Hypothalamus (tissue), 51 donors: ENCODE results near the gene POTEJ.
"Not testable (repeated sequence)": the region's sequence is repeated elsewhere in the genome, so short reads cannot be mapped to it uniquely, and the experiment has no call there.

ENCODE experiments used
- DNase-seq, 51 donors: peaks; one replicate each; lab custom pipeline; 2025; lab: John Stamatoyannopoulos, UW

The POTEJ gene

GRCh38 chr2:130611140-130611539 is at the start of gene POTEJ:
POTEJ (plus strand) TSS chr2:130611440; CDS start chr2:130611533, 93 bp downstream.
- DNase-seq: not testable (repeated sequence)

GRCh38 chr2:130566165-130566564 is 45.1 kb upstream of the POTEJ start:
- not testable (repeated sequence) for DNase-seq

GRCh38 chr2:130571929-130572328 is 39.3 kb upstream of the POTEJ start:
- not testable (repeated sequence) for DNase-seq

DNA sequence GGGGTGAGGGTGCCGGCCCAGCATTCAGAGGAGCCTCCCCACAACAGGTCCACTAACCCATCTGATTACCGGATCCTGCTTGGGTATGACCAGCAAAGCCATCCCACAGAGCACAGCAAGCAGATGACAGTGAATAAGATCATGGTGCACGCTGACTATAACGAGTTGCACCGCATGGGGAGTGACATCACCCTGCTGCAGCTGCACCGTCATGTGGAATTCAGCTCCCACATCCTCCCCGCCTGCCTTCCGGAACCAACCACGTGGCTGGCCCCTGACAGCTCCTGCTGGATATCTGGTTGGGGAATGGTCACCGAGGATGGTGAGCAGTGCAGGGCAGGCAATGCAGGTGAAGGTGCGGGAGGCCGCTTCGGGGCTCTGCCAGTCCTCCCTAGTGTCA is 37.0 kb upstream of the POTEJ start:
- not testable (repeated sequence) for DNase-seq

- not testable (repeated sequence) for DNase-seq
These were observed 34.9 kb upstream of the POTEJ start for GRCh38 chr2:130576209-130576784.

- not testable (repeated sequence) for DNase-seq
These were observed 33.7 kb upstream of the POTEJ start for GRCh38 chr2:130577559-130577958.

GRCh38 chr2:130579121-130579520 is 32.1 kb upstream of the POTEJ start:
- DNase-seq: not testable (repeated sequence)

GRCh38 chr2:130581491-130581890 is 29.7 kb upstream of the POTEJ start:
- not testable (repeated sequence) for DNase-seq

- DNase-seq: not testable (repeated sequence)
These were observed 28.3 kb upstream of the POTEJ start for GRCh38 chr2:130582970-130583369.

- DNase-seq: not testable (repeated sequence)
These were observed 27.7 kb upstream of the POTEJ start for GRCh38 chr2:130583582-130583981.

DNA sequence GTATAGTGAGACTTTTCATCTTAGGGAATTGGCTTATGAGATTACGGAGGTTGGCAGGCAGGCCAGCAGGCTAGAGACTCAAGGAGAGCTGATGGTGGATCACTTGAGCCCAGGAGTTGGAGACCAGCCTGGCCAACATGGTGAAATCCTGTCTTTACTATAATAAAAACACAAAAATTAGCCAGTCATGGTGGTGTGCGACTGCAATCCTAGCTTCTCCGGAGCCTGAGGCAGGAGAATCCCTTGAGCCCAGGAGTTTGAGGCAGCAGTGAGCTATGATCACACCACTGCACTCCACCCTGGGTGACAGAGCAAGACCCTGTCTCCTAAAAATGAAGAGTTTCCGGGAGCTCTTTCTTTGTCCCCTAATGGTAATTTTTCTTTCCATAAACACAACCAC is 26.5 kb upstream of the POTEJ start:
- not testable (repeated sequence) for DNase-seq

- DNase-seq: not testable (repeated sequence)
These were observed 22.4 kb upstream of the POTEJ start for GRCh38 chr2:130588688-130589458.

GRCh38 chr2:130590170-130590841 is 20.9 kb upstream of the POTEJ start:
- DNase-seq: not testable (repeated sequence)

DNA sequence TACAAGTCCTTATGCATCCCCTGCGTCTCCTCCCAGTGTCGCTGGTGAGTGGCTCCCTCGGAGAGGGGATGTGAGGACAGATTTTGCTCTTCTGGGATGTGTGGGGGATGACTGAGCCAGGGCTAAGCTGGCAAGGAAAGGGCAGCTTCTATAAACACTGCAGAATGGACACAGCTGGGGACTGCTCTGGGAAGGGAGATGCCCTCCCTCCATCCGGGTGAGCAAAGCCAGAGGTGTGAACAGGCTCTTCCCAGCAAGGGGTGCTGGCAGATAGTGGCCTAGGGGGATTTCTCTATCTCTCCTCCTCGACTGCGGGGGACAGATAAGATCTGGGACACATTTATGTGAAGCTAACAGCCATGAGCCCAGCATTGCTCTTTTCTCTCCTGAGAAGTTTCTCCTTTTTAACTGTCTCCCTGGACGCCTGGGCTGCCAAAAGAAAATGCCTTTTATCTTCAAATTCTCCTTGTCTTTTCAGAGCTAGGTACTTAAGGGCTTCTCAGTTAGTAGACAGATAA is 20.3 kb upstream of the POTEJ start:
- not testable (repeated sequence) for DNase-seq

DNA sequence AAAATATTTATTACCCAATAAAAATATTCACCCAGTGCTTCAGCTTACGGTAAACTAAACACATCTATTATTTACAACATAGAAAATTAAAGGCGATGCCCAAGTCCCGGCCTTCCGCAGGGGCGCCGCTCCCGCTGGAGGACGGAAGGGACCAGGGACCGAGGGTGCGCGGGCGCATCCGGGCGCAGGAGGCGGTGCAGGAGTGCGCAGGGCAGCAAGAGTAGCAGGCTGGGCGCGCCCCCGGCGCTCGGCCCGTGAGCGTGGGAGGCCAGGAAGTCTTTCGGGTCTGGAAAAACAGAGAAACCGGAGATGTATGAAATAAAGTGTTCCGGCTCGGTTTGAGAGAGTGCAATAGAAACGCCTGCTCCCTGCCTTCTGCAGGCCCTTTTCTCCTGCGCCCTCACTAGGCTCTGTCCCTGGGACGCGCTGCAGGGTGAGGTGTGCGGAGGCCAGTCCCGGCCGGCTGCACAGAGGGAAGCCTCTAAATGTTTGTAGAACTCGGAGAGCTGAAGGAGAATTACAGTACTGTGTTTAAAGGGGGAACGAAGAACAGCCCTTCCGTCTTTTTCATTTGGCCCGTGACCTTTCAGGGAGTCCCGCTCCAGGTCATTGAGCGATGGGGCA is 18.3 kb upstream of the POTEJ start:
- not testable (repeated sequence) for DNase-seq

DNA sequence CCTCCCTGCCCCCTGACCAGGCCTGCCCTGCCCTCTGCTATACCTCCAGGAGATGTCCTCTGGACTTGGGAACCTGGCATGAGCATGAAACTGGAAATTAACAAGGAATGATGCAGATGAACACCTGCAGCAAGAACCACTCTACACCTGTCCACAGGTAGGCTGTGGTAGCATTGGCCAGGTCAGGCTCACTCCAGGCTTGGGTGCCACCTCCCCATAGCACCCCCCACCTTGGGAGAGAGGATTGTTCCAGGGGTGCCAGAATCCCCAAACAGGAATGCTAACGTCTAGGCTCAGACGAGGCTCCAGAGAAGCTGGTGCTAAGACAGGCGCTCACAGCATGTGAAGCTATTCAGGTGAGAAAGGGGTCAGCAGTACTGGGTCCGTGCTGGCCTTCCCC is 17.2 kb upstream of the POTEJ start:
- DNase-seq: not testable (repeated sequence)

DNA sequence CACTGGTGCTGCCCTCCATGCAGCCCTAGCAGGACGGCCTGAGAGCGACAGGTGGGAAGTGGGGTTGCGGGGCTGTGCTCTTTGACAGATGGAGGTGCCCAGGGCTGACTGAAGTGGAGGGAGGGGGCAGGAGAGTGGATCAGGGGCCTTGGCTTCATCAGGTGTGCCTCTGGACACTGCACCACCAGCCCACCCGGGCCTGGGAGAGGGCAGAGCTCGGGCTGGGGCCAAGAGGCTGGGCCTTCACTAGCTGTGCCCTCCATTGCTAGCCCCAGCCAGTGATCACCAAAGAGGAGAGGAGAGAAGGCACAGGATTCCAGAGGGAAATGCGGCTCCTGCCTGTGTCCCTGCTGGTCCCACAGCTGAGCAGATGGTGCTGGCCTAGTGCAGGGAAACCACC is 14.5 kb upstream of the POTEJ start:
- not testable (repeated sequence) for DNase-seq

DNA sequence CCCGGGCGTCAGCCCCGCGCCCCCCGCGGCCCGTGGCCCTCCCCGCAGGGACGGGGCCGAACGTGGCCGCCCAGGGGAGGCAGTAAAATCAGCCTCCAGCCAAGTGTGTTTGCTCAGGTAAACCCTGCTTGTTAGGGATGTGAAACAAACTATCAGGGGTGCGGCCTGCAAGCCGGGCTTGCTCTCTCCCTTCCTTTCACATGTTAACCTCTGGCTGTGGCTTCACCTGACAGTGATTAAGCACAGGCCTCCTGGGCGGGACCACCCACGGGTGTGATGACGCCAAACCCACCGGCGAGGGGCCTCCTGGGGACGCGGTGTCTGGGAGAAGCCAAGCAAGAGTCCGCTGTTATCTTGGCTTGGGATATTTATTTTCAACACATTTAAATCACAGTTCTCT is 13.2 kb upstream of the POTEJ start:
- not testable (repeated sequence) for DNase-seq

- not testable (repeated sequence) for DNase-seq
These were observed 12.8 kb upstream of the POTEJ start for GRCh38 chr2:130598463-130598862.

DNA sequence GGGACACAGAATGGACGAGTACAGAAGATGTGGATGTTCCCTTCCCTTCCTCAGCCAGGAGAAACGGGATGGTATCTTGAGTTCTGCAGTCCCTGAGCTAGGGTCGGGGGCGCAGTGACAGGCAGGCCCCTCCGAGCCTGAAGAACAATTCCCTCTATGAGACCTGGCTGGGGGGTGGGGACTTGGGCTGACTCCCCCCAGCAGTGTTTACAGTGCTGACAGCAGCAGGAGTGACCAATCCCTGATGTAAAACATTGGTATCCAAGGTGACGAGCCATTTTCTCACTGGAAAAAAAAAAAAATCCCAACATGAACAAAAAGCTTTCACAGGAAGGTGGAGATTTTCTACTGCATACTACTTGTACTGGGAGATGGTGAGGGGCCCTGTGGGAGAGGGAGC is 11.8 kb upstream of the POTEJ start, which contains the start of gene CFC1:
Gene CFC1 (minus strand): TSS at position 183 of the 400 bp plus-strand sequence. CDS start 288 bp downstream, outside the sequence.
- not testable (repeated sequence) for DNase-seq

GRCh38 chr2:130599926-130600325 is 11.3 kb upstream of the POTEJ start:
- DNase-seq: not testable (repeated sequence)
